Measurements from ENCODE around the gene AFF1. TPM values are rescaled to one million over a fixed set of nuclear protein-coding genes. Genes with fewer than 3 reads are reported as not detected.

Gene AFF1
- total RNA-seq, 1 experiment from 2014 or later = 52.8 TPM

GRCh38 chr4:86965019-86965976 lies 30.5 kb downstream of the AFF1 start:
- H3K79me2 ChIP-seq (ENCODE audit: low read depth) = no peaks in the 10 kb centered on the region
- H3K4me3 ChIP-seq = no peak overlapping the region
- CTCF ChIA-PET = interaction anchor here (0.5 kb wide), 1 partner anchor 1689 kb away, joined by 7 read pairs; no protein-coding TSS in a partner anchor
- intact Hi-C loops (cut with micrococcal nuclease; ENCODE audit: unreplicated experiment) = no loop called here
- H3K4me1 ChIP-seq (replicated peaks; ENCODE audit: insufficient read depth) = no peaks in the 10 kb centered on the region
- H4K20me1 ChIP-seq (ENCODE audit: insufficient read depth) = no peaks in the 10 kb centered on the region
- no peak for TF ChIP-seq EZH2 (IDR thresholded peaks at IDR 0.05; ENCODE audit: low read depth)
- no peak for TF ChIP-seq CTCF (conservative IDR thresholded peaks at IDR 0.05)
- POLR2A ChIA-PET (ENCODE audit: unreplicated experiment) = no interaction called here
- H3K9me3 ChIP-seq (ENCODE audit: insufficient read depth, low read depth) = no peaks in the 10 kb centered on the region
- H3K27me3 ChIP-seq (ENCODE audit: insufficient read depth, low read depth) = no peaks in the 10 kb centered on the region
- BruUV-seq (replicated peaks) = no TSS peak
- H3F3A ChIP-seq (ENCODE audit: insufficient read depth, low read depth) = no peaks in the 10 kb centered on the region
- H3K9me2 ChIP-seq (ENCODE audit: insufficient read depth) = no peaks in the 10 kb centered on the region
- H3K27ac ChIP-seq = no peak overlapping the region
- H3K4me2 ChIP-seq = no peak overlapping the region
- H3K36me3 ChIP-seq (ENCODE audit: low read depth) = no peaks in the 10 kb centered on the region
- no peak overlapping the region for H2AFZ ChIP-seq
- DNase-seq = no peak

GRCh38 chr4:86967073-86967472 lies 32.3 kb downstream of the AFF1 start:
- Histone ChIP-seq H3K36me3 (ENCODE audit: low read depth) (no peaks in the 10 kb centered on the region), H2AFZ (no peak overlapping the region), H4K20me1 (ENCODE audit: insufficient read depth) (no peaks in the 10 kb centered on the region), H3K9me2 (ENCODE audit: insufficient read depth) (no peaks in the 10 kb centered on the region), H3K9me3 (ENCODE audit: insufficient read depth, low read depth) (no peaks in the 10 kb centered on the region), H3K4me3 (no peak overlapping the region), H3K79me2 (ENCODE audit: low read depth) (0 out of 2 replicates have a peak, but pooled peaks cover 4% of the 10 kb centered on the region), H3F3A (ENCODE audit: insufficient read depth, low read depth) (no peaks in the 10 kb centered on the region), H3K27ac (no peak overlapping the region), H3K4me1 (replicated peaks; ENCODE audit: insufficient read depth) (0 out of 2 replicates have a peak, but pooled peaks cover under 1% of the 10 kb centered on the region), H3K27me3 (ENCODE audit: insufficient read depth, low read depth) (no peaks in the 10 kb centered on the region), H3K4me2 (no peak overlapping the region)
- no peak for DNase-seq
- intact Hi-C loops (cut with micrococcal nuclease; ENCODE audit: unreplicated experiment) = no loop called here
- TF ChIP-seq CTCF (conservative IDR thresholded peaks at IDR 0.05) (no peak), EZH2 (IDR thresholded peaks at IDR 0.05; ENCODE audit: low read depth) (no peak)
- no TSS peak for BruUV-seq (replicated peaks)
- POLR2A ChIA-PET (ENCODE audit: unreplicated experiment) = no interaction called here
- CTCF ChIA-PET = no interaction called here

- H3K79me2 ChIP-seq (ENCODE audit: low read depth) = 0 out of 2 replicates have a peak, but pooled peaks cover 4% of the 10 kb centered on the region
- H3K36me3 ChIP-seq (ENCODE audit: low read depth) = no peaks in the 10 kb centered on the region
- peaks cover 8% of the 10 kb centered on the region; the same call in 1 of the 2 replicates for H3K4me1 ChIP-seq (replicated peaks; ENCODE audit: insufficient read depth)
- no peak overlapping the region for H3K27ac ChIP-seq
- intact Hi-C loops (cut with micrococcal nuclease; ENCODE audit: unreplicated experiment) = no loop called here
- BruUV-seq (replicated peaks) = no TSS peak
- no peaks in the 10 kb centered on the region for H3K9me2 ChIP-seq (ENCODE audit: insufficient read depth)
- no peaks in the 10 kb centered on the region for H3K27me3 ChIP-seq (ENCODE audit: insufficient read depth, low read depth)
- H3K9me3 ChIP-seq (ENCODE audit: insufficient read depth, low read depth) = no peaks in the 10 kb centered on the region
- POLR2A ChIA-PET (ENCODE audit: unreplicated experiment) = no interaction called here
- no peaks in the 10 kb centered on the region for H4K20me1 ChIP-seq (ENCODE audit: insufficient read depth)
- H3K4me2 ChIP-seq = no peak overlapping the region
- no peak for TF ChIP-seq CTCF (conservative IDR thresholded peaks at IDR 0.05)
- TF ChIP-seq EZH2 (IDR thresholded peaks at IDR 0.05; ENCODE audit: low read depth) = no peak
- no peak for DNase-seq
- no peaks in the 10 kb centered on the region for H3F3A ChIP-seq (ENCODE audit: insufficient read depth, low read depth)
- no peak overlapping the region for H3K4me3 ChIP-seq
- CTCF ChIA-PET = no interaction called here
- H2AFZ ChIP-seq = no peak overlapping the region
Observed at GRCh38 chr4:86967798-86968197, 33.0 kb downstream of the AFF1 start.
